Activated T-cell treated with anti-CD3 and anti-CD28 coated beads, Interleukin-2, amount 50 U/mL, for 72 hours (primary cell): ENCODE results near the gene PRTFDC1. TPM values are rescaled to one million over a fixed set of nuclear protein-coding genes. Genes with fewer than 3 reads are reported as not detected.

Experiments used
- ATAC-seq, 2 donors: fragments of 150-1000 bp; cut with Tn5 transposase; replicated peaks in 1 of 2; 2 replicates each; pipeline ENCODE4 v1.10.0; 2021; ENCODE audit warnings: moderate library complexity in 2 of 2, mild to moderate bottlenecking in 1 of 2
- DNase-seq, 2 donors: peaks; one replicate each; pipeline ENCODE4 v3.0.0; 2021 to 2022; ENCODE audit warnings: mixed read lengths in 1 of 2
- H3K27ac Mint-ChIP-seq: one replicate; pipeline ENCODE4 v1.8.0; 2022; ENCODE audit warnings: mild to moderate bottlenecking, moderate library complexity, mixed read lengths
- H3K27me3 Mint-ChIP-seq: one replicate; pipeline ENCODE4 v1.8.0; 2022; ENCODE audit warnings: low read depth, mixed read lengths
- H3K36me3 Mint-ChIP-seq, 2 donors: one replicate each; pipeline ENCODE4 v1.8.0; 2022; ENCODE audit warnings: mixed read lengths in 2 of 2, mild to moderate bottlenecking in 1 of 2; ENCODE audit not compliant: insufficient read depth in 2 of 2
- H3K4me1 Mint-ChIP-seq: one replicate; pipeline ENCODE4 v1.8.0; 2022; ENCODE audit warnings: low read depth, mixed read lengths
- H3K4me3 Mint-ChIP-seq, 2 donors: one replicate each; pipeline ENCODE4 v1.8.0; 2022; ENCODE audit warnings: mild to moderate bottlenecking in 2 of 2, mixed read lengths in 2 of 2, moderate library complexity in 2 of 2
- H3K9me3 Mint-ChIP-seq, 2 donors: one replicate each; pipeline ENCODE4 v1.8.0; 2022; ENCODE audit warnings: mixed read lengths in 2 of 2
- total RNA-seq, 2 donors: library from RNA; stranded (reverse); gene quantifications; one replicate each; pipeline ENCODE4 v1.2.3, GENCODE V29; 2022

PRTFDC1 gene, protein sequence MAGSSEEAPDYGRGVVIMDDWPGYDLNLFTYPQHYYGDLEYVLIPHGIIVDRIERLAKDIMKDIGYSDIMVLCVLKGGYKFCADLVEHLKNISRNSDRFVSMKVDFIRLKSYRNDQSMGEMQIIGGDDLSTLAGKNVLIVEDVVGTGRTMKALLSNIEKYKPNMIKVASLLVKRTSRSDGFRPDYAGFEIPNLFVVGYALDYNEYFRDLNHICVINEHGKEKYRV
- under 1 TPM; 0.46 to 0.49 TPM for total RNA-seq

DNA sequence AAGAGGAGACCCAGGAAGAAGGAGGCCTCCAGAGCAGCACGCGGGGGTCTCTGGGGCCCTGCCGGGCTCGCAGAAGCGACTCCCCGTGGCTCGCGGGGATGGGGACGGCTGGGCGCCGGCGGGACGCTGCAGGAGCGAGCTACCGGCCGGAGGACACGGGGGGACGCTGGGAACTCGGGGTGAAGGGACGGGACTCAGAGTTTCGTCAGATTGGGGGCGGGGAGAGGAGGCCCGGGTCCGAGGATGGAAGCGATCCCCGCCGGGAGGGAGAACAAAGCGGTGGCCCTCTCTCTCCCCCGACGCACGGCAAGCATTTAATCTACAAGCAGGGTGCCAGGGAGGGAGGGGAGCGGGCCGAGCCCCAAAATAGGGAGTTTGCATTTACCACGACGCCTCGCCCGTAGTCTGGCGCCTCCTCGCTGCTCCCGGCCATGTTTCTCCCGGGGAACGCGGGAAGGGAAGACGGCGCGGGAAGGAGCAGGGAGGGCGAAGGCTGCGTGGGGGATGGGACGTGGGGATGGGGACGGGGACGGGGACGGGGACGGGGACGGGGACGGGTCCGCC, at the start of gene PRTFDC1:
Gene PRTFDC1 (minus strand): TSS at position 464 of the 564 bp plus-strand sequence. CDS start 31 bp downstream, at position 433.
- H3K4me1 Mint-ChIP-seq = peaks cover 22% of the 10 kb centered on the region
- H3K9me3 Mint-ChIP-seq = no peaks in the 10 kb centered on the region
- peak within 1 kb of the TSS; percentile 79 to 80 for H3K4me3 Mint-ChIP-seq
- H3K27ac Mint-ChIP-seq = peak within 1 kb of the TSS; percentile 43
- DNase-seq = peak; percentile 21 to 25
- H3K36me3 Mint-ChIP-seq = no peaks in the 10 kb centered on the region
- ATAC-seq = peak; percentile 40 to 43
- H3K27me3 Mint-ChIP-seq = no peaks in the 10 kb centered on the region

DNA sequence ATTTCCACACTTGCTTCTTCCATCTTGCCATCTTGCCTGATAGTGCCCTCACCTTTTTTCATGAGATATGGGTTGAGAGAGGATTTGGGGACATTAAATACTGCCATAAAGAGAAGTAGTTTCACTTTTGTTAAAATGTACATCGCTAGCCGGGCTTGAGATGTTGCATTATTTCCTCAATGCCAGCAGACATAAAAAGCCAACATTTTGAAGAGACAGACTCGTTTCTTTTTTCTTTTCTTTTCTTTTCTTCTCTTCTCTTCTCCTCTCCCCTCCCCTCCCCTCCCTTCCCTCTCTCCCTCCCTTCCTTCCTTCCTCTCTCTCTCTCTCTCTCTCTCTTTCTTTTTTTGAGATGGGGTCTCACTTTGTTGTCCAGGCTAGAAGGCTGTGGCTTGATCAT, 45.6 kb upstream of the PRTFDC1 start:
- peaks cover 6 to 7% of the 10 kb centered on the region in 2 donors for H3K36me3 Mint-ChIP-seq

DNA sequence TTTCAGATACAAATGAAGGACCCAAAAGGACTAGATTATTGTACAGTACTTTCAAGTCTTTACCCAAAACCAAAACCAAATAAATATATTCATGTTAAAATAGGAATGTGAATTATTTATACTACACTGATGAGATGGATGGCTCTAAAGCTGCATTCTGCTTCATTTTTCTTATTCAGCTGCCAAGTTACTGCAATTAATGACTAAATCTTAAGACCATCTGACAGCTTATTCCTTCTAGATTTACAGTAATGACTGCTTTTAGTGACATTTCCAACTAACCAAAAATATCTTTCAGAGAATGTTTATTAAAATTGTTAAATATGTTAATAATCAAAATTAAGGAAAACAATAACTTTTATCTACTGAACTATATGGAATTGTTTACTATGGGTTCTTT, 42.7 kb upstream of the PRTFDC1 start:
- ATAC-seq = no peak
- Mint-ChIP-seq H3K9me3 (no peaks in the 10 kb centered on the region), H3K36me3 (no peaks in the 10 kb centered on the region), H3K27ac (no peak overlapping the region), H3K4me1 (no peaks in the 10 kb centered on the region), H3K27me3 (no peaks in the 10 kb centered on the region), H3K4me3 (no peak overlapping the region)
- DNase-seq = no peak

More for the DNA sequence above, 45.6 kb upstream of the PRTFDC1 start:
- no peak for DNase-seq
- Mint-ChIP-seq H3K27ac (no peak overlapping the region), H3K4me3 (no peak overlapping the region), H3K27me3 (peaks cover 9% of the 10 kb centered on the region), H3K4me1 (no peaks in the 10 kb centered on the region), H3K9me3 (peaks cover 7 to 10% of the 10 kb centered on the region in 2 donors)
- ATAC-seq = no peak

DNA sequence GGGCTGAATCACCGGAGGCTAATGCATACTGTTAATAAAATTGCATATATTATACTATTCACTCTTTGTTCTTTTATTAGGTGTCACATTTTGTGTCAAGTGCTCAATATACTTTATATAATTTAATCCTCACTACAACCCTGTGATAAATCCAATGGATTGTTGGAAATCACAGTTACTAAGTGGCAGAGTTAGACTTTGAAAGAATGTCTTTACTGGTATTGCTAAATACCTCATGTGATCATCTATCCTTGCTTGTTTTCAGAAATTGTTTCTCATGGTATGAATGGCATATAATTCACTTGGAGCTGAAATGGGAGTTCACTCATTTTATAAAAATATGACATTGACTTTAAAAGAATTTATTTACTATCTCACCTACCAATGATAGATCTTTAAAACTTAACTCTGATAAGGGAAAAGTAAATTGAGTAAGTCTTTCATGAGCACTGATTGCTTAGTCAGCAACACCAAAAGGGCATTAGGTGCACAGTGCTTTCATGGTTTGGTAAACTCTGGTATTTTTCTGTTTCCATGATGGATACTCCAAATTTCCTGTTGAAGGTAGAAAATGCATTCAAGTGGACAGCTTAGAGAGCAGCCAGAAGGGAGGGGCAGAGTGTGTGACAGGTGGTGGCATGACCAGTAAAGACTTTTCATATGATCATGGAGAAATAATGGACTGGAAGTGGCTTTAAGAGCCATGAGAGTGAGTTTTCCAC, 41.0 kb upstream of the PRTFDC1 start:
- H3K9me3 Mint-ChIP-seq = no peaks in the 10 kb centered on the region
- no peak for ATAC-seq
- H3K27me3 Mint-ChIP-seq = no peaks in the 10 kb centered on the region
- no peak overlapping the region for H3K4me3 Mint-ChIP-seq
- H3K36me3 Mint-ChIP-seq = no peaks in the 10 kb centered on the region
- no peak overlapping the region for H3K27ac Mint-ChIP-seq
- DNase-seq = no peak
- H3K4me1 Mint-ChIP-seq = no peaks in the 10 kb centered on the region

DNA sequence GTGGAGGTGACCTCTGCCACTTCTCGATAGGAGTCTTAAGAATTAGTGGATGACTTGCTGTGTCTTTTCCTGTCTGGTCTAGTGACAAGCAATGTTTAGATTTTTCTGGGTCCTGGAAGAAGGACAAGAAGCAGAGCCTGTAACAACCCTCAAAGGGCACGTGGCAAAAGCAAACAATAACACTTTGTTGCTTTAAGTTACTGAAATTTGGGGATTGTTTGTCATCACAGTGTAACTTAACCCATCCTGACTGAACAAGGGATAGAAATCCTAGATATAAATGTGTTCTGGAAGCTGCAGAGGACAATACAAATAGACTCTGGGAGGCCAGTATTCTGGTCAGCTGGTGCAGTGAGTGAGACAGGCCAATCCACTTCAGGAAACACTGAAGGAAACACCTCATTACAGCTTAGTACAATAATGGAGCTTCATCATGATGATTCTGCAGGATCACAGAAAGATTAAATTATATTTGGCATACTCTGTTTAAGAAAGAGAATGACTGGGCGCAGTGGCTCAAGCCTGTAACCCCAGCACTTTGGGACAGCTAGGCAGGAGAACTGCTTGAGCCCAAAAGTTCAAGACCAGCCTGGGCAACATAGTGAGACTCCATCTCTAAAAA, 40.2 kb upstream of the PRTFDC1 start:
- Mint-ChIP-seq H3K9me3 (no peaks in the 10 kb centered on the region), H3K4me3 (no peak overlapping the region), H3K4me1 (no peaks in the 10 kb centered on the region), H3K27me3 (no peaks in the 10 kb centered on the region), H3K27ac (no peak overlapping the region), H3K36me3 (no peaks in the 10 kb centered on the region)
- no peak for DNase-seq
- no peak for ATAC-seq

DNA sequence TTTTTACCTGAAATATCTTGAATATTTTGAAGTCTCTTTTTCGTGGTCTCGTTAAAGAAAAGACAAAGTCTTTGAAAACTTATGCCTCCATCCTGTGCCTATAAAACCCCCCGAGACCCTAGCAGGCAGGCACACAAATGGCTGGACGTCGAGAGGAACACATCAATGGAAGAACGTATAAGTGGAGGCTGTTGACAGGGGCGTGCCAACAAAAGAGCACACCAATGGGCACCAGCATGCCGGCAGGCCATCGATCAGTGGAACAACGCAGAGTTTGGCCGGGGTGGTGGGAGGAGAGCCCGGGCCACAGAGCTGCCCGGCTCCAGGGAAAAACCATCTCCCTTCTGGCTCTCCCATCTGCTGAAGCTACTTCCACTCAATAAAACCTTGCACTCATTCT, 38.9 kb upstream of the PRTFDC1 start:
- Mint-ChIP-seq H3K4me3 (no peak overlapping the region), H3K4me1 (no peaks in the 10 kb centered on the region), H3K9me3 (no peaks in the 10 kb centered on the region), H3K27me3 (no peaks in the 10 kb centered on the region), H3K27ac (no peak overlapping the region), H3K36me3 (no peaks in the 10 kb centered on the region)
- no peak for ATAC-seq
- DNase-seq = no peak

DNA sequence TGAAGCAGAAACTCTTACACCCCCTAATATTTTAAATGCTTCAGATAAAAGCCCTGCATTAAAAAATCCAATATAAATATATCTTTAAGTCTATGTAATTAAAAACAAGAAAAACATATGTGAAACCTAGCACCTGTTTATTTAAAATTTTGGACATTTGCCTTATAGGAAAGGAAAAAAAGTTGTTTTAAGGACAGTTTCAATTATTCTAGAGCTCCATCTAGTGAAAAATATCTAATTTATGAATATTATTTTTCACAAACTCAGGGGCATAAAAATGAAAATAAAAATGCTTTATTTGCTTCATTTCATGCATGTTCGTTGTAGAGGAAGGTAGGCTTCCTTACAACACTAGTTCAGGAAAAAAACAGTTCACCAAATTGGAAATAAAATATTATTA, 37.5 kb upstream of the PRTFDC1 start:
- Mint-ChIP-seq H3K9me3 (no peaks in the 10 kb centered on the region), H3K27me3 (no peaks in the 10 kb centered on the region), H3K4me1 (no peaks in the 10 kb centered on the region), H3K36me3 (no peaks in the 10 kb centered on the region), H3K4me3 (no peak overlapping the region), H3K27ac (no peak overlapping the region)
- DNase-seq = no peak
- no peak for ATAC-seq

DNA sequence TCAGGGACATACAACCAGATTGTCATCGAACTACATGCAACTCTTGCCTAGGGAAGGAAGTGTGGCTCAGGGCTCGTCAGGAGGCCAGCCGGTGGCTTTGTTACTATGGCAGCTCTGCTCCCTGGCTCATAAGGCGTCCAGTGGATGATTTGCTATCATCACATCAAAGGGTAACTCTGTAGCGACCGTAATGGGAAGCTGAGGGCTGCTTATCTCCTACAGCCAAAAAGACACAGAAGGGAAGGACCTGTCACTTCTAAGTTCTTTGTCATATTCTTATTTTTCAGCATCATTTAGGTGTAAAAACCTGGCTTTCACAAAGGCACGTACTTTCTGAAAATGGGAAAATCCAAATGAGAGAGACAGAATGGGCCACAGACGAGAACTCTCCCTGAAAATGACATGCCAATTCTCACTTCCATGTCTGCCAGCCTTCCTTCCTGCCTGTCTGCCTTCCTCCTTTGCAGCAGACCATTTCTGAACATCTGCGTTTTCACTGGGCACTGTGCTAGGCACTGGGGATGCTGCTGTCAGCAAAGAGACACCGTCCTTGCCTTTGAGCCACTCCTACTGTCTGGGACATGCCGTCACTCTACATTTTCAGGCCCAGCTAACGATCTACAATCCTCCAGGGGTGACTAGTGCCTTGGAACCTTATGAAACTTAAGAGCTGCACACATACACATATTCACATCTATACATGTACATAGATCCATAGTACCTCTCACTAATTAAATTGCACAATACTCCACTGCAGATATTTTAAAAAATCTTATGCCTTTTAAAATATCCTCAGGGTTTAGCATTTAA, 36.6 kb upstream of the PRTFDC1 start:
- ATAC-seq = no peak
- Mint-ChIP-seq H3K27me3 (no peaks in the 10 kb centered on the region), H3K36me3 (no peaks in the 10 kb centered on the region), H3K27ac (no peak overlapping the region), H3K9me3 (no peaks in the 10 kb centered on the region), H3K4me3 (no peak overlapping the region), H3K4me1 (no peaks in the 10 kb centered on the region)
- no peak for DNase-seq

DNA sequence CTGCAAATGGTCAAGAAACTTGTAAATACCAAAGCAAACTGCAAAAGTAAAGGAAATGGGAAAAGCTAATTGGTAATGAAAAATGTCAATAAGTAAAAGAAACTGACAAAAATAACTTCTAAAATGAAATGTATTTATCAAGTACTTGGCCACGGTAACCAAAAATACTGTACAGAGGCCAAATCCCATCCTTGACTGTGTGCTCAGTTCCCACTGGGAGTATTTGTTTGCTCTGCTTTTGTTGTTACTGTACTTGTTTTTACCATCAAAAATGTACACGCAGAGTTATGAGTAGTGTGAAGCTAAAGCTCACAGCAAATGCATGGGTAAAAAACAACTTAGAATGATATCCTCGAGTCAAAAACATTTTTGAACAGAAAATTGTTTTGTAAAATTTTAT, 32.5 kb upstream of the PRTFDC1 start:
- H3K27ac Mint-ChIP-seq = no peak overlapping the region
- H3K4me3 Mint-ChIP-seq = no peak overlapping the region
- no peaks in the 10 kb centered on the region for H3K36me3 Mint-ChIP-seq
- H3K27me3 Mint-ChIP-seq = peaks cover 3% of the 10 kb centered on the region
- ATAC-seq = no peak
- peaks cover 15% of the 10 kb centered on the region for H3K4me1 Mint-ChIP-seq
- peaks cover 2 to 5% of the 10 kb centered on the region in 2 donors for H3K9me3 Mint-ChIP-seq
- no peak for DNase-seq

DNA sequence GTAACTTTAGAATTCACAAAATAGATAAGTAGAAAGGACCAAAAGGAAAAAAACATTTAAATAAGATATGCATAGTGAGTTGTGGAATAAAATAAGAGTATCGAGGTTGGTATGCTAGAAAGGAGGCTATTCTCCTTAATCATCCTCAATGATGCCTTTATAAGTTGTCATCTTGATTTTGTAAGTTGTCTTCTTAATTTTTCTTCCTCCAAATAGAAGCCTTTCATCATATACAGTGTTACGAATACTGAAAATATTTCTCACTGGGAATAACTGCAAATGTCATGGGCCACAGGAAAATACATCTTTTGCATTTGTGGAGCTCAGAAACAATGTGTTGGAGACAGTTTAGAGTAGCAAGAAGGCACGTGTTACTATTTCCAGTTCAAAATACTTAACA, 31.5 kb upstream of the PRTFDC1 start:
- Mint-ChIP-seq H3K36me3 (no peaks in the 10 kb centered on the region), H3K4me1 (peaks cover 15% of the 10 kb centered on the region), H3K4me3 (no peak overlapping the region), H3K27ac (no peak overlapping the region), H3K9me3 (peaks cover 3 to 6% of the 10 kb centered on the region in 2 donors), H3K27me3 (peaks cover 13% of the 10 kb centered on the region)
- no peak for DNase-seq
- no peak for ATAC-seq

DNA sequence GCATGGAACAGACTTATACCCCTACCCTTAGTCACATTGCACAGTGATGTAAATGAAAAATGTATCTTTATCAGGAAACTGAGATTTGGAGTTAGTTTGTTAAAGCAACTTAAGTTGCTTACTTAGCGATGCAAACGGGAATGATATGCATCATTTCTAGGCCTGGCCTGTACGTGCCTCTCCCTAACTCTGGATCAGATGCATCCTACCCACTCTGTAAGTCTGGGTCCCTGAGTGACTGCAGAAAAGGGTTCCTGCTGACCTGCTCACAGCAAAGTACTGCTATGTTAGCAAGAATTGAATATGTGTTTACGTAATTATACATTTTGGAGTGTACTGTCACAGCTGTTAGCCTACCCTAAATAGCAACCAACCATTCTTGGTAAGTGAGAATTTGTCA, 30.7 kb upstream of the PRTFDC1 start:
- Mint-ChIP-seq H3K4me3 (no peak overlapping the region), H3K4me1 (peaks cover 15% of the 10 kb centered on the region), H3K27me3 (peaks cover 14% of the 10 kb centered on the region)

DNA sequence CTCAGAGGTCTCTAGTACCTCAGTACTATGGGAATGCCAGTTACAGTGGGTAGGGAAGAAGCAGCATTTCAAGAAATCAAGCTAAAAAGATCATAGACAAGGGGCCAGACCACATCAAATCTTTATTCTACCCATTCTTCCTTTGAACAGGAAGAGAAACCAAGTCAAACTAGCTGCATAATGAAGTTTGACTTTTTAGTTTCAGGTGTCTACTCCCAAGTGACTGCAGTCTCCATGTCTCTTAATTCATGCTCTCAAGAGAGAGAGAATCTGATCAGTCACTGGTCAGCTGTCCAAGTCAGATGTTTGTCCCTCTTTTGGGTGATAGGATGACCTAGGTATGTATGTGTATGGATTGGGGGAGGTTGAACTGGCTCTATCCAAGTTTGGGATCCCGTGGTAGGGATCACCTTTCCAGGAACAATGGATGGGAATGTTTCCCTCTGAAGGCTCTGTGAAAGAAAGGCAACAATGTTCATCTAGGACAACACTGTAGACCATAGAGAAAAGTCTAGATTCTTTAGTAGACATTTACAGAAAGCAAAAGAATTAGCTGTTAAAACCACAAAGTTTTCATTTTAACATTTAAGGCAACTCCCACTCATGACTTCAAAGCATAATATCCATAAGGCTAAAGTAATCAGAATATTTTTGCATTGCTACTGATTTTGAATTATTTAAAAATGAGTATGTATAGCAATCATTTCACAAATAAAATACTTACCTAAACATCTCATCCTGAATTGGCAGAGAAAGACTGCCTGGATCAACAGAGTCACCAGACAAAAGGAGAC, 30.1 kb upstream of the PRTFDC1 start:
- peaks cover 15% of the 10 kb centered on the region for H3K4me1 Mint-ChIP-seq
- H3K36me3 Mint-ChIP-seq = no peaks in the 10 kb centered on the region
- H3K27ac Mint-ChIP-seq = no peak overlapping the region
- no peak overlapping the region for H3K4me3 Mint-ChIP-seq
- no peak for DNase-seq
- no peak for ATAC-seq
- H3K9me3 Mint-ChIP-seq = peaks cover 3 to 6% of the 10 kb centered on the region in 2 donors
- H3K27me3 Mint-ChIP-seq = peaks cover 14% of the 10 kb centered on the region

More for the DNA sequence above, 30.7 kb upstream of the PRTFDC1 start:
- H3K27ac Mint-ChIP-seq = no peak overlapping the region
- ATAC-seq (no peak), DNase-seq (no peak)
- H3K36me3 Mint-ChIP-seq = no peaks in the 10 kb centered on the region
- H3K9me3 Mint-ChIP-seq = peaks cover 3 to 6% of the 10 kb centered on the region in 2 donors
